Ishikawa (cell line): ENCODE data around the gene HOXB5.

Source experiments
- CEBPB ChIP-seq: IDR thresholded peaks from 2 replicates; pipeline ENCODE4 v1.6.1; 2012
- CREB1 ChIP-seq: IDR thresholded peaks from 2 replicates; pipeline ENCODE4 v1.6.1; 2012; ENCODE audit warnings: low read depth
- EGR1 ChIP-seq: IDR thresholded peaks from 2 replicates; pipeline ENCODE4 v1.6.1; 2012
- EP300 ChIP-seq: IDR thresholded peaks from 2 replicates; pipeline ENCODE4 v1.6.1; 2012; ENCODE audit warnings: borderline replicate concordance
- FOXM1 ChIP-seq: IDR thresholded peaks from 2 replicates; pipeline ENCODE4 v1.6.1; 2012; ENCODE audit warnings: low read depth, borderline replicate concordance
- NFIC ChIP-seq: IDR thresholded peaks from 2 replicates; pipeline ENCODE4 v1.6.1; 2012
- RAD21 ChIP-seq: IDR thresholded peaks from 2 replicates; pipeline ENCODE4 v1.6.1; 2012; ENCODE audit warnings: low read depth
- TAF1 ChIP-seq: IDR thresholded peaks from 2 replicates; pipeline ENCODE4 v1.6.1; 2012; ENCODE audit warnings: low read depth, mild to moderate bottlenecking
- TCF12 ChIP-seq: IDR thresholded peaks from 2 replicates; pipeline ENCODE4 v1.6.1; 2012; ENCODE audit warnings: low read depth
- TEAD4 ChIP-seq: IDR thresholded peaks from 2 replicates; pipeline ENCODE4 v1.6.1; 2012
- YY1 ChIP-seq: IDR thresholded peaks from 2 replicates; pipeline ENCODE4 v1.6.1; 2012; ENCODE audit warnings: low read depth
- ZBTB7A ChIP-seq: IDR thresholded peaks from 2 replicates; pipeline ENCODE4 v1.6.1; 2012; ENCODE audit warnings: low read depth
- TF ChIP-seq, protein P1 (sequence below): IDR thresholded peaks from 2 replicates; pipeline ENCODE4 v1.6.1; 2012
- TF ChIP-seq, protein P2 (sequence below): IDR thresholded peaks from 2 replicates; pipeline ENCODE4 v1.6.1; 2012
- TF ChIP-seq, protein P3 (sequence below): IDR thresholded peaks from 2 replicates; pipeline ENCODE4 v1.6.1; 2012; ENCODE audit warnings: low read depth, mild to moderate bottlenecking

HOXB5 gene

DNA sequence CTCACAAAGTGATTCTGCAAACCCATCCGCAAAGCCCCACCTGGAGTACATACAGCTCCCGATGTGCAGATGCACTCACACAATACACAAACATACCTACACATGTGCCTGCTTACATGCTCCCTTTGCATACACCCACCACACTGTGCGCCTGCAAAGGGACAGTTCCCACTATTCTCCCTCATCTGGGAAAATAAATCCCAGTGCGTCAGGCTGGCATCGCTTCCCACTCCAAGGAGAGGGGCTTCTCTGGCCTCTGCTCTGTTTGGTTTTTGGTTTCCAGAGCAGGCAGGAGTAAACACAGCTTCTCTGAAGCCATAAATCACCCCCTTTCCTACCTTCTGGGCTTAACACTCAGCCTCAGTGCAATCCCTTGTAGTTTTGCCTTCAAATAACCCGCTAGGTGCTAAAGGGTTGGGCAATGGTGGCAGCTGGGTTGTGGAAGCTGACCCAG, 30.2 kb downstream of the HOXB5 start:
- TF ChIP-seq, protein P1, sequence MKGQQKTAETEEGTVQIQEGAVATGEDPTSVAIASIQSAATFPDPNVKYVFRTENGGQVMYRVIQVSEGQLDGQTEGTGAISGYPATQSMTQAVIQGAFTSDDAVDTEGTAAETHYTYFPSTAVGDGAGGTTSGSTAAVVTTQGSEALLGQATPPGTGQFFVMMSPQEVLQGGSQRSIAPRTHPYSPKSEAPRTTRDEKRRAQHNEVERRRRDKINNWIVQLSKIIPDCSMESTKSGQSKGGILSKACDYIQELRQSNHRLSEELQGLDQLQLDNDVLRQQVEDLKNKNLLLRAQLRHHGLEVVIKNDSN, result no peak
- no peak for TF ChIP-seq YY1
- TF ChIP-seq RAD21, result no peak
- no peak for TF ChIP-seq NFIC
- TF ChIP-seq, protein P2, sequence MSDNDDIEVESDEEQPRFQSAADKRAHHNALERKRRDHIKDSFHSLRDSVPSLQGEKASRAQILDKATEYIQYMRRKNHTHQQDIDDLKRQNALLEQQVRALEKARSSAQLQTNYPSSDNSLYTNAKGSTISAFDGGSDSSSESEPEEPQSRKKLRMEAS, result no peak
- TF ChIP-seq TCF12, result no peak
- TF ChIP-seq, protein P3, sequence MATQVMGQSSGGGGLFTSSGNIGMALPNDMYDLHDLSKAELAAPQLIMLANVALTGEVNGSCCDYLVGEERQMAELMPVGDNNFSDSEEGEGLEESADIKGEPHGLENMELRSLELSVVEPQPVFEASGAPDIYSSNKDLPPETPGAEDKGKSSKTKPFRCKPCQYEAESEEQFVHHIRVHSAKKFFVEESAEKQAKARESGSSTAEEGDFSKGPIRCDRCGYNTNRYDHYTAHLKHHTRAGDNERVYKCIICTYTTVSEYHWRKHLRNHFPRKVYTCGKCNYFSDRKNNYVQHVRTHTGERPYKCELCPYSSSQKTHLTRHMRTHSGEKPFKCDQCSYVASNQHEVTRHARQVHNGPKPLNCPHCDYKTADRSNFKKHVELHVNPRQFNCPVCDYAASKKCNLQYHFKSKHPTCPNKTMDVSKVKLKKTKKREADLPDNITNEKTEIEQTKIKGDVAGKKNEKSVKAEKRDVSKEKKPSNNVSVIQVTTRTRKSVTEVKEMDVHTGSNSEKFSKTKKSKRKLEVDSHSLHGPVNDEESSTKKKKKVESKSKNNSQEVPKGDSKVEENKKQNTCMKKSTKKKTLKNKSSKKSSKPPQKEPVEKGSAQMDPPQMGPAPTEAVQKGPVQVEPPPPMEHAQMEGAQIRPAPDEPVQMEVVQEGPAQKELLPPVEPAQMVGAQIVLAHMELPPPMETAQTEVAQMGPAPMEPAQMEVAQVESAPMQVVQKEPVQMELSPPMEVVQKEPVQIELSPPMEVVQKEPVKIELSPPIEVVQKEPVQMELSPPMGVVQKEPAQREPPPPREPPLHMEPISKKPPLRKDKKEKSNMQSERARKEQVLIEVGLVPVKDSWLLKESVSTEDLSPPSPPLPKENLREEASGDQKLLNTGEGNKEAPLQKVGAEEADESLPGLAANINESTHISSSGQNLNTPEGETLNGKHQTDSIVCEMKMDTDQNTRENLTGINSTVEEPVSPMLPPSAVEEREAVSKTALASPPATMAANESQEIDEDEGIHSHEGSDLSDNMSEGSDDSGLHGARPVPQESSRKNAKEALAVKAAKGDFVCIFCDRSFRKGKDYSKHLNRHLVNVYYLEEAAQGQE, result no peak
- TF ChIP-seq CREB1, result no peak
- no peak for TF ChIP-seq CEBPB
- TF ChIP-seq TEAD4, result no peak
- no peak for TF ChIP-seq EGR1
- no peak for TF ChIP-seq FOXM1
- TF ChIP-seq ZBTB7A, result no peak
- TF ChIP-seq TAF1, result no peak
- no peak for TF ChIP-seq EP300

DNA sequence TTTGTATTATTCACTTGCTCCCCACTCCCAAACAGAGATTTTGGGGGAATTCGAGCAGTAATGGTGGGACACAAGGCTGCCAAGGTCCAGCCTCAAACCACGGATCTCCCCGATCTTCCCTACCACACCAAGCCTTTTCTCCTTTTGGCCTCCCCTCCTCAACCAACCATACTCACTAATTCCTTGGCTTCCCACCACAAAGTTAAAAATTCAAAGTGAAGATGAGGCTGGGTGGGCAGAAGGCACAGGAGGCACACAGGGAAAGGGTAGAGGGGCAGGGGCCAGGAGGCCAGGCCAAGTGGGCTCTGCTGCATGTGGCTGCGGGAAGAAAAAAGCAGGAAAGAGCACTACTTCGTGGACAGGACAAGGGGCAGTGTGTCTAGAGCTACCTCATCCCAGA, 30.6 kb downstream of the HOXB5 start:
- TF ChIP-seq, protein P1, result no peak
- TF ChIP-seq EP300, result no peak
- TF ChIP-seq, protein P3, result no peak
- TF ChIP-seq, protein P2, result no peak
- no peak for TF ChIP-seq NFIC
- TF ChIP-seq CREB1, result no peak
- no peak for TF ChIP-seq EGR1
- TF ChIP-seq YY1, result no peak
- TF ChIP-seq CEBPB, result no peak
- no peak for TF ChIP-seq FOXM1
- no peak for TF ChIP-seq RAD21
- TF ChIP-seq TAF1, result no peak
- TF ChIP-seq TCF12, result no peak
- no peak for TF ChIP-seq ZBTB7A

DNA sequence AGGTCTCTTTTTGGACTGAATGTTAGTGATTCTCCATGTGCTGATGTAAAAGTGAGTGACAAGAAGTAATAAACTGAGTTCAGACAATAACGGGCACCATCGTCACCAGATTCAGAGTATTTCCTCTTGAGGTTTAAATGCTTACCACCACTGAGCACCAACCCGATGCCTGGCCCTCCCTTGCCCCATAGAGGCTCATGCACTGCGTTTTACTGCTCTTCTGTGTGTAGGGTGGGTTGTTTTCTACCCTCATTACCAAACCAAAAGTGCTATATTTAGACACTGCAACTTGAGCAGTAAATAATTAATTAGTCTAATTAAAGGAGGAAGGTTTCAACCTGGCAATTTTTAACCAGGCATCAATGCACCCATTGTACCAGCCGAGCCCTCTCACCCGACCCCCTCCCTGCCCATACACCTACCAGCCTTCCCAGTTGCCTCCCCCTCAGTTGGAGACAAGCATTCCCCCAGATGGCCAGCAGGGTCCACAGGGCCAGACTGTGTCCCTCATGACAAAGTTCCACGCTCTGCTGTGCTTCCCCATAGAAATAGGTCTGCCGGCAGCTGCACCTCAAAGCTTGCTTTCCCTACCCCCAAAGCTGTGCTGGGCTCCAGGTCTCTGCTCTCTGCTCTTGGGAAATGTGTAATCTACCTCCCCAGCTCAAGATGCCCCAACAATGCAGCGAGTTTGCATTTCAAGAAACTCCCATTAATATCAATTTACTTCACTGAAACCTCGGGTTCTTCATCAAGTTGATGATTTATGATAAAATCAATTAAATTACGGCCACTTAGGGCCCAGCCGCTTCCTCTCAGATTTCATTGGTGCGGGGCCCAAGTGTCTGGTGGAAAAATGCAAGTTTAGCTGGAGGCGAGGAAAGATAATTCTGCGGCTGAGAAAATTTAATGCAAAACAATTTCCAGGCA, 31.4 kb downstream of the HOXB5 start:
- TF ChIP-seq, protein P3, result no peak
- TF ChIP-seq ZBTB7A, result no peak
- no peak for TF ChIP-seq EP300
- no peak for TF ChIP-seq TAF1
- TF ChIP-seq EGR1, result no peak
